HG02870 (cell line): ENCODE measurements around the gene F8A1.
"Not testable (repeated sequence)": the region's sequence is repeated elsewhere in the genome, so short reads cannot be mapped to it uniquely, and the experiment has no call there.

ENCODE experiments used
- ATAC-seq: cut with Tn5 transposase; IDR thresholded peaks from one replicate; pipeline ENCODE4 v1.9.1; 2021; ENCODE audit warnings: mild to moderate bottlenecking, moderate library complexity; ENCODE audit not compliant: unreplicated experiment

Gene F8A1

GRCh38 chrX:154886069-154886788 is at the start of gene F8A1:
F8A1 (plus strand) TSS chrX:154886355; CDS start chrX:154886375, 20 bp downstream.
- peak; percentile 58 for ATAC-seq

- no peak for ATAC-seq
Measured at GRCh38 chrX:154840856-154841255, 45.3 kb upstream of the F8A1 start.

DNA sequence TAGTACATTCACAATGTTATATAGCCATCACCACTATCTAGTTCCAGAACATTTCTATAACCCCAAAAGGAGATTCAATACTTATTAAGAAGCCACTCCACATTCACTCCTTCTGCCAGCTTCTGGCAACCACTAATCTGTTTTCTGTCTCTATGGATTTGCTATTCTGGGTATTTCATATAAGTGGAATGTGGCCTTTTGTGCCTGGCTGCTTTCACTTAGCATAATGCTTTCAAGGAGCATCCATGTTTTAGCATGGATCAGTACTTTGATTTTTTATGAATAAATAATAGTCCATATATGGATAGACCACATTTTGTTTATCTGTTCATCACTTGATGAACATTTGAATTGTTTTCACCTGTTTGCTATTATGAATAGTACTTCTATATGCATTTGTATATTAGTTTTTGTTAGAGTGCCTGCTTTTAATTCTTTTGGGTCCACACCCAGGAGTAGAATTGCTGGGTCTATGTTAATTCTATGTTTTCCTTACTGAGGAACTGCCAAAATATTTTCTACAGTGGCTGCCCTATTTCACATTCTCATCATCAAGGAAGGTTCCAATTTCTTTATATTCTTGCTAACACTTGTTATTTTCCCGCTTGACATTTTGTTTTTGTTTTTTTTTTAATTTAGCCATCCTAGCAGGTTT is 35.1 kb upstream of the F8A1 start:
- no peak for ATAC-seq

DNA sequence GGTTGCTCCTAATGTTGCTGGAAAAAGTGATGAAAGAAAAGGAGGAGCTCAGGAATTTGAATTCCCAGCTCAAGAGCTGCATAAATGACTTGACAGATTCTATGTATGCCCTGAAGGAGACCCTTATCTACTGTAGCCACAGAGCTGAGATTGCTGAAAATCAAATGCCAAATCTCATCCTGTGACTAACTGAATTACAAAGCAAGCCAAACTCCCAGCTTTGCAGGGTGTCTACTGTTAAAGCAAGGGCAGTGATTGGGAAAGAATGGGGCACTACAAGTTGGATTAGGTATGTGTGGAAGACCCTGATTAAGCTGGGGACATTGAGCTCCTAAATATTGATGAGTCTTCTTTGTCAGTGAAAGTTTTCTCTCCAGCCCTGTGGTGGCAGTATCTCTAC is 30.9 kb upstream of the F8A1 start:
- no peak for ATAC-seq

- not testable (repeated sequence) for ATAC-seq
Measured at GRCh38 chrX:154868522-154868921, 17.6 kb upstream of the F8A1 start.

- no peak for ATAC-seq
Measured at GRCh38 chrX:154873329-154873728, 12.8 kb upstream of the F8A1 start.

GRCh38 chrX:154884069-154884468 is 2.1 kb upstream of the F8A1 start:
- not testable (repeated sequence) for ATAC-seq

DNA sequence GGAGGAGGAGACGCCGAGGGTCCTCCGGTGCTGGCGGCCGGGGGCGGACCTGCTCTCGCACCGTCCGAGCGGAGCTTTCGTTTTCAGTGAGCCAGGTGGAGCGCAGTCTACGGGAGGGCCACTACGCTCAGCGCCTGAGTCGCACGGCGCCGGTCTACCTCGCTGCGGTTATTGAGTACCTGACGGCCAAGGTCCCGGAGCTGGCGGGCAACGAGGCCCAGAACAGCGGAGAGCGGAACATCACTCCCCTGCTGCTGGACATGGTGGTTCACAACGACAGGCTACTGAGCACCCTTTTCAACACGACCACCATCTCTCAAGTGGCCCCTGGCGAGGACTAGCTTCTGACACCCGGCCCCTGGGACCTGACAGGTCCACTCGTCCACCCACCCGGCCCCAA is 1.1 kb upstream of the F8A1 start:
- not testable (repeated sequence) for ATAC-seq

DNA sequence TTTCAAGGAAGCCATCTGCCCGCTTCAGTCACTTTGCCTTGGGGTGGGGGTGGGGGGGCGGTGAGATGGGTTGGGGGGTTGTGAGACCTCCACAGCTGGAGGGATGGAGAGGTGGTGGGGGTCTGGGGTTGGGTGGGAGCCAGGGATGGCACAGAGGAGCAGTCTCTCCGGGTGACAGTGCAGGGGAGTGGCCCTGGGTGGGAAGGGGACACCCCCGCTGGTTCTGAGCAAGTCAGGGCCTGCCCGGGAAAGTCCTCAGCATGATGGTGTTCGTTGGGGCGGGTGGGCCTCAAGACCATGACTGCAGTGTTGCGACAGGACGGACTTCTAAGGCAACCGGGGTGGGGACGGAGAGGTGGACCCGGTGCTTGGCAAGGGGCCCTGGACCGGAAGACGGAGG is 606 bp upstream of the F8A1 start:
- not testable (repeated sequence) for ATAC-seq

DNA sequence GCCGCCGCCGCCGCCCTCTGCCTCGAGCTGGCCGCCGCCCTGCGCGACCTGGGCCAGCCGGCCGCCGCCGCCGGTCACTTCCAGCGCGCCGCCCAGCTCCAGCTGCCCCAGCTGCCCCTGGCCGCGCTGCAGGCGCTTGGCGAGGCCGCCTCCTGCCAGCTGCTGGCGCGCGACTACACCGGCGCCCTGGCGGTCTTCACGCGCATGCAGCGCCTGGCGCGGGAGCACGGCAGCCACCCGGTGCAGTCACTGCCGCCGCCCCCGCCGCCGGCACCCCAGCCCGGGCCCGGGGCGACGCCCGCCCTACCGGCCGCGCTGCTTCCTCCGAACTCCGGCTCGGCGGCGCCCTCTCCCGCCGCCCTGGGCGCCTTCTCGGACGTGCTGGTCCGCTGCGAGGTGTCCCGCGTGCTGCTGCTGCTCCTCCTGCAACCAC is 650 bp downstream of the F8A1 start:
- ATAC-seq, result peak; percentile 41

DNA sequence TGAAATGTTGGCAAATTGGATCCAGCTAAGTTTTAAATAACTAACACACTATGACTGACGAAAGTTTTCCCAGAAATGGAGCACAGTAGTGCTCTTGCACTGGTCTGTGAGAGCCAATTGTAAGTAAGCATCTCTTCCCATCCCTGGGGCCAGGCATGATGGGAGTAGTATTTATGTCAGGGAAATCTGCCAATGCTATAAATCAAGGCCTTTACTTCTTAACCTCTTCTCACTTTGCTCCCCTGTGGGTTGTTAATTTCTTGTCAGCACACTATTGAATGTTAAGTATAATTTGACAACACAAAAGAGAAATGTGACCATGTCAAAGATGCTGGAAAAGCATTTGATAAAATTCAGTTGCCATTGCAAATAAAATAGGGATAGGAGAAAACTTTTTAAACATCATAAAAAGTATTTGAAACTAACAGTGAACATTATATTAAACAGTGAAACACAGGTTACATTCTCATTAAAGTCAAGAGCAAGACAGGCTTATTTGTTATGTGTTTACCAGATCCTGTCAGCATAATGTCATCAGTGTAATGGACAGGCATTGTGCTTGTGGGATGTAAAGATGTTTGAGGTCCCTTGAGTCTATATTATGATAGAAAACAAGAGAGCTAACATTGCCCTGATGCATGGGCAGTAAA is 5.0 kb downstream of the F8A1 start:
- no peak for ATAC-seq

DNA sequence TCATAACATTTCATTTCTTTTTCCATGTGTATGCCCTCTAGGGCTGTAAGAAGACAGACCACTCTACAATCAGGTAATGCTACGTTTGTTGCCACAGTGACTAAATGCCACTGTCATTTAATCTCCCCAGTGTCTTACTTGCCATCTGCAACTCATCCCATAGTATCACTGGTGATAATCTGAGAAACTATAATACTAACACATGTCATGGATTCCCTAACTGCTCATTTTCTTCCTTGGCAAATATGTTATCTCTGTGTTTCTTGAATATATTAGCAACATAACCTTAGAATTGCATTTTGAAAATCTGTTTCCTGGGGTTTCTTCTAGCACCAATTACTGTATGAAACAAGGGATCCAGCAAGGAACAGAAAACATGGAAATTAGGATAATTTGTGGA is 6.1 kb downstream of the F8A1 start:
- no peak for ATAC-seq

GRCh38 chrX:154900323-154900722 is 14.2 kb downstream of the F8A1 start:
- ATAC-seq, result no peak

DNA sequence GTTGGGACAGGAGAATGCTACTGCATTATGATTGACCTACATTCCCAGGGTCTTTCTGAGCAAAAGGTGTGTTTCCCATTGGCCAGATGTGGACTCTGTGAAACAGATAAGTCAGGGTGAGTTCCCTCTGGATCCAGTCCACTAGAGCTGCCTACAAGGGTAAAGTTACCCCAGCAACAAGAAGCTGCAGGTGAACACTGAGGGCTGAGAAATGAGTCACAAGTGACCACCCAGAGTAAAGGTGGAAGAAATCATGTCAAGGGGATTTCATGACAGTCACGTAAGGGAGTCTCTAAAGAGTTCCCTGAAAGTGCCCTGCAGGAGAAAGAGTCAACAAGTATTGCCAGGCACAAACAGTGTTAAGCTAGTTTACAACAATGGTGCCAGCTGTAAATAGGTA is 16.3 kb downstream of the F8A1 start:
- peak; percentile 45 for ATAC-seq

- no peak for ATAC-seq
Measured at GRCh38 chrX:154908821-154909220, 22.7 kb downstream of the F8A1 start.

GRCh38 chrX:154910048-154910447 is 23.9 kb downstream of the F8A1 start:
- ATAC-seq, result not testable (repeated sequence)

GRCh38 chrX:154910528-154910927 is 24.4 kb downstream of the F8A1 start:
- not testable (repeated sequence) for ATAC-seq

DNA sequence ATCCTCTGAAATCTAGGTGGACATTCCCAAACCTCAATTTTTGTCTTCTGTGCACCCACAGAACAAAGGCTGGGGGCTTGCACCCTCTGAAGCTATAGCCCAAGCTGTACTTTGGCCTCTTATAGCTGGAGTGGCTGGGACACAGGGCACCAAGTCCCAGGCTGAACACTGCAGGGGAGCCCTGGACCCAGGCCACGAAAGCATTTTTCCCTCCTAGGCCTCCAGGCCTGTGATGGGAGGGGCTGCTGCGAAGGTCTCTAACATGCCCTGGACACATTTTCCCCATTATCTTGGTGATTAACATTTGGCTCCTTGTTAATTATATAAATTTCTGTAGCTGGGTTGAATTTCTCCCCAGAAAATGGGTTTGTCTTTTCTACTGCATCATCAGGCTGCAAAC is 27.9 kb downstream of the F8A1 start:
- ATAC-seq, result no peak

DNA sequence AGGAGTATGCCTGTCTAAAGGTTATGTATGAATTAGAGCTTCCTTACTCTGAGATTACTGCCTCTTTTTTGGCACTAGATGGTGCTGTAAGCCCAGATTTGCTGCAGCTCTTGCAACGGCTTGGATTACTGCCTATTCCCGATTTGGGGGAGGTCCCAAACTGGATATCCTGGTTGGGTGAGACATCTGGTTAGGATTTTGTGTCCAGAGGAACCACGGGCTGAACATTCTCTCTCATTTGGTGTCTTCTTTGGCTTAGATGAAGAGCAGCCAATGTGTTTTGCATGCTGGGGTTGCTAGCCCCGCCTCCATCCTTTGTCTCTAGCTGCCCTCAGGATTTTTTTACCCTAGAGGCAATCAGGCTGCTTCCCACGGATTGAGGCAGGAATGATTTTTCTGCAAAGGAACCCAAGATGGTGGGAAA is 31.9 kb downstream of the F8A1 start:
- ATAC-seq, result peak; percentile 68

- ATAC-seq, result not testable (repeated sequence)
Measured at GRCh38 chrX:154924771-154925170, 38.6 kb downstream of the F8A1 start.
